IMR-90 (cell line): ENCODE data around the gene NMRK1. TPM values are rescaled to one million over a fixed set of nuclear protein-coding genes. Genes with fewer than 3 reads are reported as not detected.

Source experiments
- ATAC-seq: fragments of 200-7000 bp; cut with Tn5 transposase; 2 replicates; pipeline ENCODE4 v1.9.1; 2020; ENCODE audit warnings: low read depth, mild to moderate bottlenecking, moderate library complexity
- BruUV-seq: library from RNA; stranded (reverse); fragments of 400-500 nt; replicated peaks from 2 replicates; lab custom pipeline; 2021; lab: Mats Ljungman, UMichigan
- CTCF ChIA-PET: fragments of 300-600 bp; formaldehyde crosslinking; extraction: SDS; loops from one replicate; lab custom pipeline; 2021; ENCODE audit warnings: antibody characterized with exemption; lab: Yijun Ruan, JAX
- POLR2A ChIA-PET: fragments of 300-600 bp; sonication (Branson Sonifier 250); formaldehyde crosslinking; loops from one replicate; lab custom pipeline; 2022; ENCODE audit warnings: antibody characterized with exemption; ENCODE audit not compliant: unreplicated experiment; lab: Charles Lee
- DNase-seq: peaks from one replicate; pipeline ENCODE4 v3.0.0; 2013
- H2AFZ ChIP-seq: replicated peaks from 2 replicates; pipeline ENCODE3; 2013; ENCODE audit warnings: low read length, mild to moderate bottlenecking; ENCODE audit not compliant: poor library complexity
- H2AK5ac ChIP-seq: 2 replicates; pipeline ENCODE4 v1.6.1; 2013; ENCODE audit warnings: low read depth, low read length, inconsistent platforms
- H2AK9ac ChIP-seq: replicated peaks from 2 replicates; pipeline ENCODE3; 2013; ENCODE audit warnings: mild to moderate bottlenecking, low read depth, low read length, moderate library complexity; ENCODE audit not compliant: poor library complexity
- H2BK120ac ChIP-seq: 2 replicates; pipeline ENCODE4 v1.6.1; 2013; ENCODE audit warnings: low read depth, low read length, inconsistent platforms
- H2BK15ac ChIP-seq: 3 replicates; pipeline ENCODE4 v1.6.1; 2013; ENCODE audit warnings: low read depth, low read length, inconsistent platforms
- H2BK20ac ChIP-seq: 2 replicates; pipeline ENCODE4 v1.6.1; 2013; ENCODE audit warnings: low read depth, mild to moderate bottlenecking, inconsistent platforms, low read length, moderate library complexity
- H2BK5ac ChIP-seq: 2 replicates; pipeline ENCODE4 v1.6.1; 2013; ENCODE audit warnings: mild to moderate bottlenecking, low read depth, low read length, inconsistent platforms; ENCODE audit not compliant: poor library complexity, severe bottlenecking
- H3K14ac ChIP-seq: replicated peaks from 2 replicates; pipeline ENCODE4 v1.6.1; 2013; ENCODE audit warnings: low read depth, low read length, inconsistent platforms
- H3K18ac ChIP-seq: 2 replicates; pipeline ENCODE4 v1.6.1; 2013; ENCODE audit warnings: low read depth, low read length, control low read depth
- H3K23ac ChIP-seq: 2 replicates; pipeline ENCODE4 v1.6.1; 2013; ENCODE audit warnings: low read depth, low read length, inconsistent platforms
- H3K27ac ChIP-seq: 2 replicates; pipeline ENCODE4 v1.5.1; 2013; ENCODE audit warnings: mild to moderate bottlenecking, control low read depth, low read length; ENCODE audit not compliant: insufficient read depth
- H3K27me3 ChIP-seq: 2 replicates; pipeline ENCODE4 v1.6.1; 2013; ENCODE audit warnings: low read length; ENCODE audit not compliant: control insufficient read depth, insufficient read depth
- H3K36me3 ChIP-seq: 2 replicates; pipeline ENCODE4 v1.6.1; 2013; ENCODE audit warnings: low read length, mixed read lengths; ENCODE audit not compliant: control insufficient read depth, insufficient read depth
- H3K4ac ChIP-seq: 2 replicates; pipeline ENCODE4 v1.6.1; 2013; ENCODE audit warnings: low read depth, low read length, inconsistent platforms
- H3K4me1 ChIP-seq: 2 replicates; pipeline ENCODE4 v1.6.1; 2013; ENCODE audit warnings: low read length, mixed read lengths; ENCODE audit not compliant: control insufficient read depth, insufficient read depth
- H3K4me2 ChIP-seq: 2 replicates; pipeline ENCODE4 v1.6.1; 2013; ENCODE audit warnings: low read depth, mild to moderate bottlenecking, control low read depth, low read length, moderate library complexity
- H3K4me3 ChIP-seq: 2 replicates; pipeline ENCODE4 v1.5.1; 2013; ENCODE audit warnings: low read depth, mild to moderate bottlenecking, control low read depth, low read length, moderate library complexity; ENCODE audit not compliant: insufficient read depth
- H3K56ac ChIP-seq: 2 replicates; pipeline ENCODE4 v1.6.1; 2013; ENCODE audit warnings: low read length, inconsistent platforms; ENCODE audit not compliant: insufficient read depth; ENCODE audit errors: extremely low read depth
- H3K79me1 ChIP-seq, 2 experiments: 2 replicates each; pipeline ENCODE4 v1.6.1; 2013; ENCODE audit warnings: low read length in 2 of 2, inconsistent platforms in 1 of 2, low read depth in 1 of 2
- H3K9ac ChIP-seq: 2 replicates; pipeline ENCODE4 v1.6.1; 2013; ENCODE audit warnings: low read depth, low read length, control low read depth
- H3K9me1 ChIP-seq: 2 replicates; pipeline ENCODE4 v1.6.1; 2013; ENCODE audit warnings: low read length, inconsistent platforms; ENCODE audit not compliant: insufficient read depth
- H3K9me3 ChIP-seq: 2 replicates; pipeline ENCODE4 v1.6.1; 2013; ENCODE audit warnings: low read length; ENCODE audit not compliant: control insufficient read depth, insufficient read depth
- H4K20me1 ChIP-seq: 2 replicates; pipeline ENCODE4 v1.6.1; 2013; ENCODE audit warnings: low read length, inconsistent platforms; ENCODE audit not compliant: insufficient read depth
- H4K5ac ChIP-seq: 2 replicates; pipeline ENCODE4 v1.6.1; 2013; ENCODE audit warnings: mild to moderate bottlenecking, low read depth, low read length, control low read depth
- H4K8ac ChIP-seq, 2 experiments: 2 replicates each; pipeline ENCODE4 v1.6.1; 2013; ENCODE audit warnings: low read depth in 2 of 2, low read length in 2 of 2, control low read depth in 1 of 2, inconsistent platforms in 1 of 2
- H4K91ac ChIP-seq: 2 replicates; pipeline ENCODE4 v1.6.1; 2013; ENCODE audit warnings: low read depth, low read length, inconsistent platforms; ENCODE audit not compliant: insufficient read depth
- CHD1 ChIP-seq: IDR thresholded peaks from 2 replicates; pipeline ENCODE4 v1.6.1; 2012; ENCODE audit warnings: low read depth, low read length, improper control_type of control experiment
- POLR2A ChIP-seq: IDR thresholded peaks from 2 replicates; pipeline ENCODE4 v1.6.1; 2012; ENCODE audit warnings: mild to moderate bottlenecking, low read depth, low read length
- WGBS, 2 experiments: methylation state at CpG; one replicate each; pipeline versions ENCODE4 v1.1.5 to v1.1.7; 2013; ENCODE audit warnings: missing lambda C conversion rate in 2 of 2; ENCODE audit not compliant: insufficient read length in 1 of 2; ENCODE audit errors: extremely low coverage in 2 of 2; 5-methylcytosine and 5-hydroxymethylcytosine counted together
- dilution Hi-C: fragments of 300-500 bp; cut with HindIII; formaldehyde crosslinking; loops from one replicate; pipeline ENCODE4 v1.14.3; 2018; ENCODE audit warnings: low sequenced_read_pairs; ENCODE audit not compliant: unreplicated experiment
- in situ Hi-C: fragments of 300-500 bp; cut with MboI; formaldehyde crosslinking; loops from 3 replicates; pipeline ENCODE4 v1.14.3; 2019; ENCODE audit warnings: low sequenced_read_pairs, inconsistent platforms, mixed read lengths
- intact Hi-C: fragments of 100-400 bp; cut with micrococcal nuclease; formaldehyde crosslinking; loops from 2 replicates; pipeline ENCODE4 v1.10.0; 2022
- polyA plus RNA-seq, 3 experiments: library from polyadenylated mRNA; depleted of rRNA; stranded (reverse); fragments of >200 nt; gene quantifications; 2 replicates each; pipeline ENCODE4 v1.2.3, GENCODE V29; 2012; ENCODE audit warnings: low replicate concordance in 1 of 3
- total RNA-seq: library from RNA; depleted of rRNA; stranded (reverse); fragments of >200 nt; gene quantifications from 2 replicates; pipeline ENCODE4 v1.2.3, GENCODE V29; 2012
- TF ChIP-seq, protein P1 (sequence below): conservative IDR thresholded peaks from 2 replicates; pipeline ENCODE4 v1.5.1; 2012; ENCODE audit warnings: mild to moderate bottlenecking, low read depth, low read length, improper control_type of control experiment

NMRK1 gene
- total and polyA plus RNA-seq, 2 of the 4 experiments (the other 2 are of a cell fraction), result 5.7 to 5.9 TPM

DNA sequence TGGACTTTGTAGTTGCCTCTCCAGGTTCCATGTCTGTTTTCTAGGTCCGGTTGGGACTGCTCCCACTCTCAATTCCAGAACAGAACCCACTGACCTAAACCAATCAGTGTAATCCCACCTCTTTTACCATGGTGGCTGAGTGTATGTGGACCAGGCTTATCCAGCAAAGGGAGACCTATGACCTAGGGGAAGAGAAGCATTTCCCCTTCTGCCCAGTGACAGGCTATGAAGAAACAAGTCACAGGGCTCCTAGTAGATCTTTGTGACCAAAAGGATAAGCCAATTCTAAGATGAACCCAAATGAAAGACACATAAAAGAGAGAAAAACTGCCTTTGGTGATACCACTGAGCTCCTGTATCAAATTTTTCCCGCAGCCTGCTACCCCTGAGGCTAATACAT, 6.3 kb downstream of the NMRK1 start:
- H3K4ac ChIP-seq, result no peak overlapping the region
- H4K8ac ChIP-seq, result no peak overlapping the region
- no peaks in the 10 kb centered on the region for H3K9me3 ChIP-seq
- H3K4me3 ChIP-seq, result no peak overlapping the region
- H3K56ac ChIP-seq, result no peak overlapping the region
- H2AK5ac ChIP-seq, result no peak overlapping the region
- DNase-seq, result no peak
- no peak overlapping the region for H2AK9ac ChIP-seq
- no peaks in the 10 kb centered on the region for H3K4me1 ChIP-seq
- POLR2A ChIA-PET, result no interaction called here
- no TSS peak for BruUV-seq
- H2BK120ac ChIP-seq, result no peak overlapping the region
- H3K27me3 ChIP-seq, result no peaks in the 10 kb centered on the region
- CTCF ChIA-PET, result no interaction called here
- no peak overlapping the region for H3K27ac ChIP-seq
- in situ Hi-C loops, result no loop called here
- H2BK5ac ChIP-seq, result no peak overlapping the region
- intact Hi-C loops, result no loop called here
- no peak overlapping the region for H3K18ac ChIP-seq
- no peak for ATAC-seq
- no CpG with 5 or more reads among the region's 2 CpGs for WGBS, 2 experiments
- no peak overlapping the region for H2BK15ac ChIP-seq
- no peak overlapping the region for H4K91ac ChIP-seq
- no peak overlapping the region for H3K14ac ChIP-seq
- no peaks in the 10 kb centered on the region for H4K20me1 ChIP-seq
- H3K9me1 ChIP-seq, result no peaks in the 10 kb centered on the region
- H3K36me3 ChIP-seq, result no peaks in the 10 kb centered on the region
- no peak overlapping the region for H3K23ac ChIP-seq
- no peaks in the 10 kb centered on the region for H3K79me1 ChIP-seq
- no peak overlapping the region for H2BK20ac ChIP-seq
- H2AFZ ChIP-seq, result no peak overlapping the region
- TF ChIP-seq, protein P1, sequence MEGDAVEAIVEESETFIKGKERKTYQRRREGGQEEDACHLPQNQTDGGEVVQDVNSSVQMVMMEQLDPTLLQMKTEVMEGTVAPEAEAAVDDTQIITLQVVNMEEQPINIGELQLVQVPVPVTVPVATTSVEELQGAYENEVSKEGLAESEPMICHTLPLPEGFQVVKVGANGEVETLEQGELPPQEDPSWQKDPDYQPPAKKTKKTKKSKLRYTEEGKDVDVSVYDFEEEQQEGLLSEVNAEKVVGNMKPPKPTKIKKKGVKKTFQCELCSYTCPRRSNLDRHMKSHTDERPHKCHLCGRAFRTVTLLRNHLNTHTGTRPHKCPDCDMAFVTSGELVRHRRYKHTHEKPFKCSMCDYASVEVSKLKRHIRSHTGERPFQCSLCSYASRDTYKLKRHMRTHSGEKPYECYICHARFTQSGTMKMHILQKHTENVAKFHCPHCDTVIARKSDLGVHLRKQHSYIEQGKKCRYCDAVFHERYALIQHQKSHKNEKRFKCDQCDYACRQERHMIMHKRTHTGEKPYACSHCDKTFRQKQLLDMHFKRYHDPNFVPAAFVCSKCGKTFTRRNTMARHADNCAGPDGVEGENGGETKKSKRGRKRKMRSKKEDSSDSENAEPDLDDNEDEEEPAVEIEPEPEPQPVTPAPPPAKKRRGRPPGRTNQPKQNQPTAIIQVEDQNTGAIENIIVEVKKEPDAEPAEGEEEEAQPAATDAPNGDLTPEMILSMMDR, result no peak
- no peak for TF ChIP-seq POLR2A
- no peak for TF ChIP-seq CHD1
- H3K4me2 ChIP-seq, result no peak overlapping the region
- dilution Hi-C loops, result no loop called here
- no peak overlapping the region for H4K5ac ChIP-seq
- H3K9ac ChIP-seq, result no peak overlapping the region
